NCI-H2196 (cell line): Measurements from ENCODE around the gene TMEM238.
"Not testable (repeated sequence)": the region's sequence is repeated elsewhere in the genome, so short reads cannot be mapped to it uniquely, and the experiment has no call there.

Experiments
- DNase-seq: peaks from one replicate; lab custom pipeline; 2025; ENCODE audit not compliant: unreplicated experiment; lab: John Stamatoyannopoulos, UW

Gene TMEM238

GRCh38 chr19:55384131-55384919 is at the start of gene TMEM238:
TSS of gene TMEM238 (minus strand) at chr19:55384292. CDS start at chr19:55384259, 33 bp downstream.
- peak; percentile 61 for DNase-seq

DNA sequence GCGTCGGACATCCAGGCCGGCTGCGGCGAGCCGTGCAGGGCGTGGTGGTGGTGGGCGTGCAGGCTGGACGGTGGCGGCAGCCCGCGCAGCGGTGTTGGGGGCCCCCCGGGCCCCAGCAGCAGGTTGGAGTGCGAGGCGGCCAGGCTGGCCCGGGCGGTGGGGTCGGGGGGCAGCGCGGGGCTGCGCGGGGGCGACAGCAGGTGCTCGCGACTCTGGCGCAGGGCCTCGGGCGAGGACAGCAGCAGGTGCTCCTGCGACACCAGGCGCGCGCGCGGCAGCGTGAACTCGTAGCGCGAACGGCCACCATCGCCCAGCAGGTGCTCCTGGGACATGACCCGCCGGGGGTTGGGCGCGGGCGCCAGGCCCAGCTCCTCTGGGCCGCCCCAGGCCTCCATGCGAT is 49.2 kb upstream of the TMEM238 start:
- no peak for DNase-seq

DNA sequence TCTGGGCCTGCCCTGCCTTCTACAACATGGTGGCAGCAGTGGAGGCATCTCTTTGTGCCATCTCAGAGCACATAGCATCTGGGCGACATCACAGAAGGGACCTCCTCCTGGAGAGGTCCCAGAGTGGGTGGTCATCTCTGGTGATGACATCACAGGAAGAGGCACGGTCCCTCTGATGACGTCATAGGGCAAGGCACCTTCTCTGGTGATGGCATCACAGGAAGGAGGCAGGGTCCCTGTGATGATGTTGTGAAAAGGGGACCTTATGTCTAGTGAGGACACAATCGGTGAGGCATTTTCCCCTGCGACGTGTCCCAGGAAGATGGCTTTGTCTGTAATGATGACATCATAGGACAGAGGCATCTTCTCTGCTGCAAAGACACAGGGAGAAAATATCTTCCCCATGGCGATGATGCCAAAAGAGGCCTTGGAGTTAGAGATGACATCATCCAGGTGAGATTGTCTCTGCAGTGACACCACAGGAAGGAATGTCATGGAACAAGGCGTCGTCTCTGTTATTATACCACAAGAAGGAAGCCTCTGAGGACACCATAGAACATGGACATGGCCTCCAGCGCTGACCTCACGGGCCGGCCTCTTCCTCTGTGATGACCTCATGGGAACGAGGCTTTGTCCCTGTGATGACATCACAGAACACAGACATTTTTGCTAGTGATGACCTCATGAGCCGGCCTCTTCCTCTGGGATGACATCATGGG is 48.3 kb upstream of the TMEM238 start:
- DNase-seq: no peak

DNA sequence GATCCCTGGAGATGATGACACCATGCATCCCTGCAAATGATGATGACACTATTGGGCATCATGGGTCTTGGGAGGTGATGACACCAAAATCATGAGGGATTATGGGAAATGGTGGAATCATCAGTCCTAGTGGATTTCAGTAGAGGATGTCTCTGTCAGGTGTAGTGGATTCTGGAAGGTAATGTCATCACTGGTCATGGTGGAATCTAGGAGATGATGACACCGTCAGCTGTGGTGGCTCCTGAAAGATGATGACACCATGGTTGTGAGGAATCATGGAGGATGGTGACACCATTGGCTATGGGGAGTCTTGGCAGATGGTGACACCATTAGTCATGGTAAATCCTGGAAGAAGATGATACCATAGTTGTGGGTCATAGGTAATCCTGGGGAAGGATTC is 47.1 kb upstream of the TMEM238 start:
- DNase-seq: no peak

DNA sequence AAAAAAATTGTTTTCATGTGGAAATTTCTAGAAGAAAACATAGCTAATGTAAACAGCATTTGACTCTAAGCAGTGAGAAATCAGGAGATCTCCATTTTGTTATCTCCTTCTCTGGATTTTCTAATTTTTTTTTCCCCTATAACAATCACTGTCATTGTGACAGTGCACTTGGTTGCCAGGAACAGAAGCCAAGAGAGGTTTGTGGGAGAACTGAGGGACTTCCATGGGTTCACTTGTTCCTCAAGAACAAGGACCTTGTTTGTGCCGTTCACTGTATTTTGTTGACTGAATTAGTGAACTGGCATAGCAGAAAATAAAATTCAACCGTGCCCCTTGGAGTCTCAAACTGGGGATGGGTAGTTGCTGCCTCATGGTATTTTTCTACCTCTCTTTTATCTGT is 42.0 kb upstream of the TMEM238 start:
- no peak for DNase-seq

DNA sequence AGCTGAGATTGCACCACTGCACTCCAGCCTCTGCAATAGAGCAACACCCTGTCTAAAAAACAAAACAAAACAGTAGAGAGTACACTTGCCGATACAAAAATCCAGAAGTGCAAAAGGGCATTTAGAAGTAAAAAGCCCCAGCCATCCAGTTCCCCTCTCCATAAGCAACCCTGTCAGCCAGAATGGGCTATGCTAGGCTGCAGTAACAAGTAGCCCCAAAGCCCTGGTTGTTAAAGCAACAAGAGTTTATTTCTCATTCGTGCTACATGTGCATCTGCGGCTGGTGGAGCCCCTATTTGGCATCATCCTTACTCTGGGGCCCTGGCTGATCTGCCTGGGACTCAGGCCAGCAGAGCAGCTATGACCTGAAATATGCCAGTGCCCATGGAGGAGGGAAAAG is 40.4 kb upstream of the TMEM238 start:
- no peak for DNase-seq

DNA sequence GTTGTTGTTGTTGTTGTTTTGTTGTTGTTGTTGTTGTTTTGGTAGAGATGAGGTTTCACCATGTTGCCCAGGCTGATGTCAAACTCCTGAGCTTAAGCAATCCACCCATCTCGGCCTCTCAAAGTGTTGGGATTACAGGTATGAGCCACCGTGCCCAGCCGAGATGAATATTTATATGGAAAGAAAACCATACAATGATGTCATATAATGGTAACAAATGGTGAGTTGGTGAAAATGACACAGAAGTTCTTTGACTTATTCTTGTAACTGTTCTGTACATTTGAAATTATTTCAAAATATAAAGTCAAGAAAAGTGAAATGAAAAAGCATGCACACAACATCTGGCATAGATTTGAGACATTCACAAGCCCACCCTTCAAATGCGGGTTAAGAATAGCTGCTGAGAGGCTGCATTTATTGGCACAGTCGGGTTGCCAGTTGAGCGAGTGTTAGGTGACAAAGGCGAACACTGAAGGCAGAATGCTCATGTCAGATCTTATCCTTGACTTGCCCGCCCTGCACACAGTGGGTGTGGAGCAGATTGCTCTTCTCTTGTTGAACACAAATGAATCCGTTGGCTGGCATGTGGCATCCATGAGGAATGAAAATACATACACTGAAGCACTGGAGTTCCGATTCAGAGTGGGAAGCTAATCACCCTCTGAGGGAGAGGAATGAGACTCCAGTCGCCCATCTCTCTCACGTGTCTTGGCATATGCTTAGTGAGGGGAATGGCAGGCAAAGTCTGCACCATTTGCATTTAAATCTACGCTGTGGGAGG is 39.3 kb upstream of the TMEM238 start:
- DNase-seq: no peak

- not testable (repeated sequence) for DNase-seq
Measured at GRCh38 chr19:55421281-55421680, 37.2 kb upstream of the TMEM238 start.

DNA sequence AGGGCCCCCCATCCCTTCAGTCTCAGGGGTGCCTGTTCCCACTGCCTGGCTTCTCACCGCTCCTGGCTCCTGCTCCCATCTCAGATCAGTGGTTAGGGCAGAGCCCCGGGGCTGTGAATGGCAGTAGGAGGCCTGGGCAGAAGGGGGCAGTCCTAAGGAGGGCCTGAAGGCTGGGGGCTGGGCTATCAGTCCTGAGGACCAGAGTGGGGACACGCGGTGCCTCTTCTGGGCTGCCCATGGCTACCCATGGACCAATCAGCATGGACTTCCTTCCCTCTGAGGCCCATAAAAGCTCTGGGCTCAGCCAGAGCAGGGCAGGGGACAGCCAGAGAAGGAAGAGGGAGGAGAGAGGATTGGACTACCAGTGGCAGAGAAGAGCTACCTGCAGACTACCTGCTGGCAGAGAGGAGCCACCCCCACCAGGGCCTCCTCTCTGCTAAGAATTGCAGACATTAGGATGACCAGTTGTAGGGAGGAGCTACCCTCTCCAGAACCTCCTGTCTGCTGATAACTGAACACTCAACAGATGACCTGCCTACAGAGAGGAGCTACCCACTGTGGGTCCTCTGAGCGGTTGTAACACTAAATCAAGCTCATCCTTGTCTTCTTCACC is 35.6 kb upstream of the TMEM238 start:
- no peak for DNase-seq

GRCh38 chr19:55419103-55419502 is 35.0 kb upstream of the TMEM238 start:
- DNase-seq: no peak

- DNase-seq: peak; percentile 66
Measured at GRCh38 chr19:55418185-55418584, 34.1 kb upstream of the TMEM238 start.

- DNase-seq: no peak
Measured at GRCh38 chr19:55410168-55410567, 26.1 kb upstream of the TMEM238 start.

DNA sequence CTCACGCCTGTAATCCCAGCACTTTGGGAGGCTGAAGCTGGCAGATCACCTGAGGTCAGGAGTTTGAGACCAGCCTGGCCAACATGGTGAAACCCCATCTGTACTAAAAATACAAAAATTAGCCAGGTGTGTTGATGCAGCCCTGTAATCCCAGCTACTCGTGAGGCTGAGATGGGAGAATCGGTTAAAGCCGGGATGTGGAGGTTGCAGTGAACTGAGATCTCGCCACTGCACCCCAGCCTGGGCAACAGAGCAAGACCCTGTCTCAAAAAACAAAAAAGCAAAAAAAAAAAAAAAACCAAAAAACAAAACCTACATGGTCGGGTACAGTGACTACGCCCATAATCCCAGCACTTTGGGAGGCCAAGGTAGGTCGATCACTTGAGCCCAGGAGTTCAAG is 25.1 kb upstream of the TMEM238 start:
- not testable (repeated sequence) for DNase-seq

DNA sequence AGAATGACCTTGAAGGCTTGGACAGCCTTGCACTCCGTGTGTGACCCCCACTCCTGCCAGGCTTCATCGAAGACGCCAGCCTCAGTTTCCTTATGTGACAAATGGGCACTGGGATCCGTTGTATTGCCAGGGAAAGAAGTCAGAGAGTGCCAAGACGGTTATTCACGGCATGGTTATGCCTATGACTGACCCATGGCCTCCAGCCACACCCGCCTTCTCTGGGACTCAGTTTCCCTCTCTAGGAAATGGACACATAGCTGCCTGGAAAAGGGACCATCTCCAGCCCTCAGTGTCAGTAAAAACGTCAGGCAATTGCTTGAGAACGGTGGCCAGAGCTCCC is 24.4 kb upstream of the TMEM238 start:
- DNase-seq: no peak

DNA sequence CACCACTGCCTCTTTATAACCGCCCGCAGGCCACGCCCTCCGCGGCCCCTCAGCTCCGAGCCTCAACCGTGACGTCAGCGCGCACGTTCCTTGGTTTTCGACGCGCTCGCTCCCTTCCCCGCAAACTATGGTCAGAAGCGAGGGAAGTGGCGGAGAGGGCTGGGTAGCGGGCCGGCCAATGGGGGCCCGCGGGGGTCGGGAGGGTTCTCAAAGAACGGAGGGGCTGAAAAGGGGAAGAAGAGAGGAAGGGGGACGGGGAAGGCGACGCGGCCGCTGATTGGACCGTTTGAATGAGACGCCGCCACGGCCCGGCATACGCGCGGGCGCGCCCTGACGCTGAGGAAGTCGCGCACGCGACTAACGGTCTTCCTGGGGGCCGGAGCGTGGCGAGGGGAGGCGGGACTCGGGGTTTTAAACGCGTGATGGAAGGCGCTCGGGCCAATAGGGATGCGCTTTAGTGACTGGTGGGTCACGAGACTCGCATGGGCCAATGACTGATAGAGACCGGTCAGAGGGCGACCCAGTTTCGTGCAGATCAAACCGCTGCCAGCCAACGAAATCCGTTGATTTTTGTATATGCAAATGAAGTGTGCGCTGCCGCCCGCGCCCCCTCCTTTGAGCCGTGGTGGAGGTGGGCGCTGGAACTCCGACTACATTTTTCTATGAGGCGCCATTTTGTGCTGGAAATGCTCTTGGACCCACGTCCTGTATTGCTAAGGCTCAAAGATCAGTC is 23.9 kb upstream of the TMEM238 start:
- peak; percentile 99 for DNase-seq

DNA sequence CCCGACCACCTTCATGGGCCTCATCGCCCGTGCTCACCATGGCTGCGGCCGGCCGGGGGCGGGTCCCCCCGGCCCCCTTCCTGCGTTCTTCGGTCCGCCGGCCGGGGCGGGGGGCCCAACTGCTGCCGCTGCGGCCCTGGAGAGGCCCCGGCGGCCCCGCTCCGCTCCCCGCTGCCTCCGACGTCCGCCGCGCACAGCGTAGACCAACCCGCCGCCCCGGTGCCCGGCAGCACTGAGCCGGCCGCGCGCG is 23.4 kb upstream of the TMEM238 start, which contains the start of gene UBE2S:
Gene UBE2S (minus strand): TSS at position 239 of the 250 bp plus-strand sequence. CDS start 199 bp downstream, at position 40.
- not testable (repeated sequence) for DNase-seq

GRCh38 chr19:55406826-55407549 is 22.9 kb upstream of the TMEM238 start:
- DNase-seq: no peak

DNA sequence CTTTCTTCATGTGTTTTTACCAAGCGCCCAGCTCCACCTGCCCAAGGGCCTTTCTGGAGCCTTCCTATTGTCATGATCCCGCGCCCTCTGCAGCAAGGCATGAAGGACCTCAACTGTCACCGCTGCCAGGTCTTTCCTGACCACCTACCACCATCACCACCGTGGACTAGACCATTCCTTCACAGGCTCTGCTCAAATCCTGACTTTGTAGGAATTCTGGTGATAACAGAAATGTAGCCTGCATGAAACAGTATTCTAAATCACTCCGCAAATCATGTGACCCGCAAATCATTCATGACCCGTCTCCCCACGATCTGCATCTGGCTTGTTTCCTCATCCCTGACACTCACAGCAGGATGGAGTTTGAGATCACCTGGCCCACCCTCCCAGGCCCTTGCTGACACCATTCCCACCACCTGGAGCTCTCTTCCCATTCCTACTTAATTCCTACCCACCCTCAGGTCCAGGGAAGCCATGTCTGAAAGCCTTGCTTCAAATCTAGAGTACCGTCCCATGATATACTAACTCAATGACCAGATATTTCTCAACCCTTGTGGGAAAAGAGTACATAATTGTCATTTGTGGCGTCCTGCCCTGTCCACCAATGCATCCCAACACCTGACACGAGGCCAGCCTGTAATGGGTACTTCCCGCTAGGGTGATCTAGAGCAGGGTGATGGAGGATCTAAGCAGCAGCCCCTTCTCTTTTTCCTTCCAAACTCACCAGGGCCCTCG is 22.2 kb upstream of the TMEM238 start:
- no peak for DNase-seq

DNA sequence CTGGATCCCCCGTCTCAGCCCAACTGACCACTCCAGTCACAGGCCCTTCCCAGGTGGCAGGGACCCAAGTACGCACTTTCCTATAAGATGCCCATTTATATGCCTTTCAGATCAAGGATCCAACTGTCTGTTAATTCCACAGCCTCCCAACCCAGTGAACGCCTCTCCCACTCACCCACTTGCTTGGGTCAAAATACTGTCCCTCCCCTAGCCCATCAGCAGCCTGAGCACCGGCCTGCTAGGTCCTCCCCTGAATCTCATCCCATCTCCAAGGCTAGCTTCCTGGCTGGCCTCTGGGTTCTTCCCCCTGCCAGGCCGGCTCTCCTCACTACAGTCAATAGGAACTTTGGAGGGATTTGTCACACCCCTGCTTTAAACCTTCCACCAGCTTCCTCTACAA is 21.5 kb upstream of the TMEM238 start:
- no peak for DNase-seq

DNA sequence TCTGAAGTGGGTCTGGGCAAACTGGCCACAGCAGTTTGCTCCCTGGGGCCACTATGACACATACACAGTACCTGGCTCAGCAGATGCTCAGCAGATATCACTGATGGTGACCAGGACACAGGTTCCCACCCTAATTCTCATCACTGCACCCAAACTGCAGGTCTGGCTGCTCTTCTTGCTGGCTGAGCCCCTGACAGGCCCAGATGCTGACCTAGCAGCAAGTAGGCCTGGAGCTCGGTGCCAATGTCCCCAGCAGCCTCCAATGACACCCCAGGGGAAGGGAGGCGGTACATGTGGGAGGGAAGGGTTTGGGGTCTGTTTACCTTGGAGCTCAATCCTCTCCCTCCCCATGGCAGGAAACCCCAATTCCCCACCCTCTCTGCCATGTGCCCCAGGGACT is 18.4 kb upstream of the TMEM238 start:
- DNase-seq: no peak
